ENCODE data around the gene CPD. TPM values are rescaled to one million over a fixed set of nuclear protein-coding genes. Genes with fewer than 3 reads are reported as not detected.

Gene CPD
- total RNA-seq, 2 experiments from 2014 or later, result 26.2 to 30.7 TPM

GRCh38 chr17:30519166-30519565, 140.4 kb downstream of the CPD start:
- Mint-ChIP-seq H3K4me1 (ENCODE audit: low read depth) (peaks cover 12% of the 10 kb centered on the region), H3K9me3 (no peaks in the 10 kb centered on the region), H3K27me3 (no peaks in the 10 kb centered on the region), H3K4me3 (no peak overlapping the region), H3K27ac (no peak overlapping the region), H3K36me3 (ENCODE audit: low read depth) (peaks cover 81% of the 10 kb centered on the region)
- no peak for TF ChIP-seq CTCF (IDR thresholded peaks at IDR 0.05)
- ATAC-seq (ENCODE audit: poor library complexity) (no peak), DNase-seq (no peak)
- Histone ChIP-seq H3K36me3 (ENCODE audit: insufficient read depth, low read length) (peaks cover 57% of the 10 kb centered on the region), H3K9me3 (ENCODE audit: control insufficient read depth in 1 of 2, insufficient read depth in 1 of 2, low read length in 2 of 2) (peaks cover 0 to 6% of the 10 kb centered on the region in 2 experiments), H3K27me3 (ENCODE audit: control insufficient read depth in 1 of 2, insufficient read depth in 2 of 2, low read length in 2 of 2) (no peaks in the 10 kb centered on the region), H3K4me1 (ENCODE audit: insufficient read depth, low read length) (no peaks in the 10 kb centered on the region), H3K27ac (ENCODE audit: low read depth in 1 of 2, low read length in 2 of 2) (no peak overlapping the region), H3K4me3 (ENCODE audit: low read length) (no peak overlapping the region)
- ChIA-PET POLR2A (no interaction called here), CTCF (no interaction called here)
- intact Hi-C loops (cut with DNase I, micrococcal nuclease), result no loop called here

Other genes starting within 250 kb of the CPD start
- gene SLC6A4, start 143.2 kb upstream of the CPD start, total RNA-seq, result not detected
- 10 to 100 TPM; 32.9 to 36.5 TPM for gene BLMH, start 87.0 kb upstream of the CPD start, total RNA-seq
- not detected for gene TMIGD1, start 44.9 kb upstream of the CPD start, total RNA-seq
- 10 to 100 TPM; 43.2 to 45.6 TPM for gene GOSR1, start 98.5 kb downstream of the CPD start, total RNA-seq

All from CD4-positive, alpha-beta T cell (primary cell).